BLaER1 treated with 17β-estradiol and CSF1 and Interleukin-3, amounts not matched to agents 10 nM and 100 nM (cell line): ENCODE data around the gene BHLHA9.

Experiments
- H3K27ac ChIP-seq, 11 experiments: shearing (Covaris generic); formaldehyde crosslinking; 2 replicates each; pipeline ENCODE4 v1.8.1; 2022
- H3K27me3 ChIP-seq, 11 experiments: shearing (Covaris generic); formaldehyde crosslinking; 2 replicates each; pipeline ENCODE4 v1.8.1; 2022
- H3K36me3 ChIP-seq, 11 experiments: shearing (Covaris generic); formaldehyde crosslinking; 2 replicates each; pipeline ENCODE4 v1.8.1; 2022
- H3K4me1 ChIP-seq, 10 experiments: shearing (Covaris generic); formaldehyde crosslinking; 2 replicates each; pipeline ENCODE4 v1.8.1; 2022
- H3K4me2 ChIP-seq, 11 experiments: shearing (Covaris generic); formaldehyde crosslinking; 2 replicates each; pipeline ENCODE4 v1.8.1; 2022
- H3K4me3 ChIP-seq, 10 experiments: shearing (Covaris generic); formaldehyde crosslinking; 2 replicates each; pipeline ENCODE4 v1.8.1; 2022
- H3K9ac ChIP-seq, 11 experiments: shearing (Covaris generic); formaldehyde crosslinking; 2 replicates each; pipeline ENCODE4 v1.8.1; 2022
- H3K9me3 ChIP-seq, 11 experiments: shearing (Covaris generic); formaldehyde crosslinking; replicated peaks in 1 of 11; 2 replicates each; pipeline ENCODE4 v1.8.1; 2022
- H4K20me1 ChIP-seq, 11 experiments: shearing (Covaris generic); formaldehyde crosslinking; 2 replicates each; pipeline ENCODE4 v1.8.1; 2022
- Cebpa-rat ChIP-seq, 11 experiments: shearing (Covaris generic); IDR thresholded peaks; 2 replicates each; pipeline ENCODE4 v1.8.1; 2022

The BHLHA9 gene

DNA sequence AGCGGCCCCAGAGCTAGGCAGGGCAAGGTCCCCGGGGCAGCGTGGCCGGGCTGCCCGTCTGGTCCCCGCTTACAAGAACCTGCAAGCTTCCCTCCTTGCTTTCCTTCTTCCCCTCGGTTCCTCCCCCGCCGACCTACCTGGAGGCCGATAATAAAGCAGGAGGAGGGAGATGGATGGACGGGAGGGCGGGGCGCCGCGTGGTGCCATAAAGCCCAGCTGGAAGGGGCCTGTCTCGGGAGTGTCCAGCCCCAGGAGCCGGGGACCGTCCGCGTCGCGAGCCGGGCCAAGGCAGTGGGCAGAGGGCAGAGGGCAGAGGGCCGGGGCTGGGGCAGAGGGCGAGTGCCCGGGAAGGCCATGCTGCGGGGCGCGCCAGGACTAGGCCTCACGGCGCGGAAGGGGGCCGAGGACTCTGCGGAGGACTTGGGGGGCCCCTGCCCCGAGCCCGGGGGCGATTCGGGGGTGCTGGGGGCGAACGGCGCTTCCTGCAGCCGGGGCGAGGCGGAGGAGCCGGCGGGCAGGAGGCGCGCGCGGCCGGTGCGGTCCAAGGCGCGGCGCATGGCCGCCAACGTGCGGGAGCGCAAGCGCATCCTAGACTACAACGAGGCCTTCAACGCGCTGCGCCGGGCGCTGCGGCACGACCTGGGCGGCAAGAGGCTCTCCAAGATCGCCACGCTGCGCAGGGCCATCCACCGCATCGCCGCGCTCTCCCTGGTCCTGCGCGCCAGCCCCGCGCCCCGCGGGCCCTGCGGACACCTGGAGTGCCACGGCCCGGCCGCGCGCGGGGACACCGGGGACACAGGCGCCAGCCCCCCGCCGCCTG, at the start of gene BHLHA9:
BHLHA9 (plus strand) TSS at position 235 of the 820 bp plus-strand sequence; CDS start at position 355, 120 bp downstream.
- no peaks in the 10 kb centered on the region for H4K20me1 ChIP-seq
- peak within 1 kb of the TSS; percentile 73 to 95 (median 90) for H3K4me2 ChIP-seq
- peaks cover 22 to 35% (median 29%) of the 10 kb centered on the region in 11 experiments for H3K27me3 ChIP-seq
- peak within 1 kb of the TSS in 1 of 11 experiments; percentile 80; a peak in 1 of 22 replicates for H3K9ac ChIP-seq
- TF ChIP-seq Cebpa-rat (IDR thresholded peaks at IDR 0.05), result no peak
- no peaks in the 10 kb centered on the region for H3K9me3 ChIP-seq
- H3K4me1 ChIP-seq, result peaks cover 16 to 50% (median 41%) of the 10 kb centered on the region in 10 experiments
- H3K27ac ChIP-seq, result no peak within 1 kb of the TSS
- H3K4me3 ChIP-seq, result 0 out of 20 replicates have a peak within 1 kb of the TSS, but pooled peaks of 2 of the 10 experiments have one; percentile 65 to 69
- no peaks in the 10 kb centered on the region for H3K36me3 ChIP-seq

DNA sequence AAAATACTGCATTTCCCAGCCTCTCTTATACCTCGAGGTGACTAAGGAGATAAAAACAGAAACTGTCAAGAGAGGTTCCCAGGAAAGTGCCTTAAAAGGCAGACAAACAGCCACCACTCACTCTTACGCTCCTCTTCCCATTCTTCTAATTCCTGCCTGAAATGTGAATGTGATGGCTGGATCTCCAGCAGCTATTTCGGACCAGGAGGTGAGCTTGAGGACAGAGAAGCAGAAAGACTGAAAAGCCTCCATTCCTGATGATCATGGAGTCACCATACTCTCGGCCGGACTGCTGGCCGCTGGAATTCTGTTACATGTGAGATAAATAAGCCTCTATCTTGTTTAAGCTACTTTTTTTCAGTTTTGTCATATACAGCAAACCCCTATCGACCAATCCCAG, 49.0 kb upstream of the BHLHA9 start:
- Histone ChIP-seq H3K27me3 (peaks cover 0 to 3% (median 0%) of the 10 kb centered on the region in 11 experiments; a peak in 3 of 22 replicates), H3K36me3 (peaks cover 0 to 46% (median 0%) of the 10 kb centered on the region in 11 experiments; a peak in 9 of 22 replicates), H3K27ac (no peak overlapping the region), H3K4me2 (no peak overlapping the region), H3K4me3 (no peak overlapping the region), H3K4me1 (peaks cover 0 to 36% (median 0%) of the 10 kb centered on the region in 10 experiments; a peak in 5 of 20 replicates), H3K9ac (no peak overlapping the region), H4K20me1 (peaks cover 0 to 100% (median 54%) of the 10 kb centered on the region in 11 experiments; a peak in 14 of 22 replicates), H3K9me3 (peaks cover 0 to 7% (median 0%) of the 10 kb centered on the region in 11 experiments; a peak in 3 of 22 replicates)
- no peak for TF ChIP-seq Cebpa-rat (IDR thresholded peaks at IDR 0.05)

DNA sequence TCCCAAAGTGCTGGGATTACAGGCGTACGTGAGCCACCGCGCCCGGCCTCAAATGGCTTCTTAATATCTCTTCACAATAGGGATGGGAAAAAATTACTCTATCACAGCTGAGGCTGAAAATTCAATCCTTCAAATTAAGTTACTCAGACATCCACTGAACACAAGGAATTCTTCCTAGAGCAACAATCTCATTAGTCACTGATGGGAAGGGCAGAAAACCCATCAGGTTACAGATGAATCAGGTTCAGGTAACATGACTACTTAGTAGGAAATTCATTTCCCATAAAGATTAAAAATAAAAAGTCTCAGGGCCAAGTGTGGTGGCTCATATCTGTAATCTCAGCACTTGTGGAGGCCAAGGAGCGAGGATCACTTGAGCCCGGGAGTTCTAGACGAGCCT, 47.9 kb upstream of the BHLHA9 start:
- Histone ChIP-seq H3K4me1 (peaks cover 0 to 38% (median 5%) of the 10 kb centered on the region in 10 experiments; a peak in 12 of 20 replicates), H3K9me3 (peaks cover 0 to 7% (median 0%) of the 10 kb centered on the region in 11 experiments; a peak in 3 of 22 replicates), H3K27me3 (peaks cover 0 to 13% (median 9%) of the 10 kb centered on the region in 11 experiments; a peak in 21 of 22 replicates), H3K27ac (no peak overlapping the region), H3K4me2 (no peak overlapping the region), H3K36me3 (peaks cover 0 to 57% (median 0%) of the 10 kb centered on the region in 11 experiments; a peak in 10 of 22 replicates), H3K4me3 (no peak overlapping the region), H4K20me1 (peaks cover 9 to 100% (median 63%) of the 10 kb centered on the region in 11 experiments; a peak in 16 of 22 replicates), H3K9ac (no peak overlapping the region)
- no peak for TF ChIP-seq Cebpa-rat (IDR thresholded peaks at IDR 0.05)

- no peak overlapping the region for H3K4me3 ChIP-seq
- H3K36me3 ChIP-seq, result peaks cover 0 to 61% (median 0%) of the 10 kb centered on the region in 11 experiments; a peak in 10 of 22 replicates
- no peak for TF ChIP-seq Cebpa-rat (IDR thresholded peaks at IDR 0.05)
- peaks cover 11 to 37% (median 17%) of the 10 kb centered on the region in 10 experiments for H3K4me1 ChIP-seq
- H3K27me3 ChIP-seq, result peaks cover 0 to 26% (median 23%) of the 10 kb centered on the region in 11 experiments; a peak in 21 of 22 replicates
- peaks cover 0 to 7% (median 0%) of the 10 kb centered on the region in 11 experiments; a peak in 3 of 22 replicates for H3K9me3 ChIP-seq
- H3K9ac ChIP-seq, result no peak overlapping the region
- H3K4me2 ChIP-seq, result peak overlapping the region in 1 of 11 experiments; percentile 28; a peak in 1 of 22 replicates
- peaks cover 10 to 98% (median 70%) of the 10 kb centered on the region in 11 experiments; a peak in 16 of 22 replicates for H4K20me1 ChIP-seq
- no peak overlapping the region for H3K27ac ChIP-seq
Observed at GRCh38 chr17:1223662-1224061, 46.6 kb upstream of the BHLHA9 start.

- no peak overlapping the region for H3K4me3 ChIP-seq
- H3K27me3 ChIP-seq, result peaks cover 0 to 33% (median 29%) of the 10 kb centered on the region in 11 experiments; a peak in 21 of 22 replicates
- H3K36me3 ChIP-seq, result peaks cover 0 to 61% (median 0%) of the 10 kb centered on the region in 11 experiments; a peak in 10 of 22 replicates
- H3K27ac ChIP-seq, result no peak overlapping the region
- peaks cover 10 to 96% (median 67%) of the 10 kb centered on the region in 11 experiments; a peak in 17 of 22 replicates for H4K20me1 ChIP-seq
- H3K9me3 ChIP-seq, result peaks cover 0 to 7% (median 0%) of the 10 kb centered on the region in 11 experiments; a peak in 3 of 22 replicates
- H3K4me1 ChIP-seq, result peaks cover 17 to 35% (median 19%) of the 10 kb centered on the region in 10 experiments
- no peak for TF ChIP-seq Cebpa-rat (IDR thresholded peaks at IDR 0.05)
- peak overlapping the region in 2 of 11 experiments; percentile 96; a peak in 3 of 22 replicates for H3K4me2 ChIP-seq
- H3K9ac ChIP-seq, result peak overlapping the region in 2 of 11 experiments; percentile 34 to 40; a peak in 1 of 22 replicates
Observed at GRCh38 chr17:1224330-1224729, 45.9 kb upstream of the BHLHA9 start.

GRCh38 chr17:1226308-1226707, 43.9 kb upstream of the BHLHA9 start:
- Histone ChIP-seq H3K4me1 (peaks cover 26 to 50% (median 28%) of the 10 kb centered on the region in 10 experiments), H3K9me3 (peaks cover 0 to 6% (median 0%) of the 10 kb centered on the region in 11 experiments; a peak in 3 of 22 replicates), H4K20me1 (peaks cover 10 to 76% (median 57%) of the 10 kb centered on the region in 11 experiments; a peak in 17 of 22 replicates), H3K27ac (no peak overlapping the region), H3K36me3 (peaks cover 0 to 46% (median 0%) of the 10 kb centered on the region in 11 experiments; a peak in 10 of 22 replicates), H3K4me3 (no peak overlapping the region), H3K4me2 (peak overlapping the region in 5 of 11 experiments; percentile 96 to 98 (median 98); a peak in 6 of 22 replicates), H3K27me3 (peaks cover 0 to 53% (median 48%) of the 10 kb centered on the region in 11 experiments; a peak in 21 of 22 replicates), H3K9ac (no peak overlapping the region)
- TF ChIP-seq Cebpa-rat (IDR thresholded peaks at IDR 0.05), result no peak

DNA sequence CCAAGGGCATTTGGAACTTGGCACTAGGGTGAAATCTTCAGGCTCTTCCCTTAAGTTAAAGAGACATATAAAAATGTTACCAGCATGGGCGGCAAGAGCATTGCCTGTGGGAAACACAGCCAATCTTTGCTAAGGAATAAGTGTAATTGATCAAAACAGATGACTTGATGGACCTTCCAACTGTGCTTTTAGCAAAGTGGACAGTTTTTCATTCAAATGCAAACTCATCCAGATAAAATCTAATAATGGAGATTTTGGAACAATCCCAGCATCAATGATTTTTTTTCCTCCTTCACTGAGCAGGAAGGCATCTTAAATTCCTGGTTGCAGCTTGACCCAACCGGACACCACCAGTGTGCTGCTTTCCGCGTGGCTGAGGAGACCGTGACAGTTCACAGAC, 42.9 kb upstream of the BHLHA9 start:
- no peak for TF ChIP-seq Cebpa-rat (IDR thresholded peaks at IDR 0.05)
- Histone ChIP-seq H3K4me2 (peak overlapping the region; percentile 96 to 100 (median 98)), H4K20me1 (peaks cover 10 to 65% (median 53%) of the 10 kb centered on the region in 11 experiments; a peak in 17 of 22 replicates), H3K4me1 (peaks cover 26 to 60% (median 30%) of the 10 kb centered on the region in 10 experiments), H3K4me3 (peak overlapping the region in 8 of 10 experiments; percentile 71 to 99 (median 86); a peak in 15 of 20 replicates), H3K36me3 (peaks cover 0 to 39% (median 0%) of the 10 kb centered on the region in 11 experiments; a peak in 9 of 22 replicates), H3K9me3 (no peaks in the 10 kb centered on the region), H3K27me3 (peaks cover 0 to 63% (median 58%) of the 10 kb centered on the region in 11 experiments; a peak in 21 of 22 replicates), H3K9ac (peak overlapping the region in 5 of 11 experiments; percentile 78 to 96 (median 83); a peak in 10 of 22 replicates), H3K27ac (0 out of 22 replicates have a peak overlapping the region, but pooled peaks of 1 of the 11 experiments have one; percentile 3)
